Keratinocyte (primary cell): ENCODE measurements around the gene OR52A1. TPM values are rescaled to one million over a fixed set of nuclear protein-coding genes. Genes with fewer than 3 reads are reported as not detected.
"Not testable (repeated sequence)": the region's sequence is repeated elsewhere in the genome, so short reads cannot be mapped to it uniquely, and the experiment has no call there.

Experiments
- DNase-seq: peaks from one replicate; pipeline ENCODE4 v3.0.0-alpha.2; 2011; ENCODE audit warnings: low read depth, missing footprints, low spot score
- FAIRE-seq: peaks from 2 replicates; lab custom pipeline; 2011; peaks lifted over from hg19 to GRCh38; lab: Jason Lieb, UNC
- H2AFZ ChIP-seq: 2 replicates; pipeline ENCODE4 v1.6.0; 2012; ENCODE audit warnings: low read length, control low read depth, inconsistent platforms; ENCODE audit not compliant: control insufficient read depth
- H3K27ac ChIP-seq: 2 replicates; pipeline ENCODE4 v1.5.1; 2011; ENCODE audit warnings: low read length; ENCODE audit not compliant: control insufficient read depth, insufficient read depth
- H3K27me3 ChIP-seq: 3 replicates; pipeline ENCODE4 v1.6.0; 2011; ENCODE audit warnings: low read length; ENCODE audit not compliant: control insufficient read depth, insufficient read depth; ENCODE audit errors: extremely low read depth
- H3K36me3 ChIP-seq, 2 experiments: 2 replicates in 1 of 2; 3 replicates in 1 of 2; pipeline ENCODE4 v1.5.1; 2011; ENCODE audit warnings: low read length in 2 of 2, mild to moderate bottlenecking in 1 of 2; ENCODE audit not compliant: control insufficient read depth in 2 of 2, insufficient read depth in 2 of 2; ENCODE audit errors: extremely low read depth in 1 of 2
- H3K4me1 ChIP-seq: 3 replicates; pipeline ENCODE4 v1.5.1; 2011; ENCODE audit warnings: low read length; ENCODE audit not compliant: control insufficient read depth, insufficient read depth; ENCODE audit errors: extremely low read depth
- H3K4me2 ChIP-seq: 3 replicates; pipeline ENCODE4 v1.6.0; 2011; ENCODE audit warnings: low read depth, low read length; ENCODE audit not compliant: control insufficient read depth, insufficient read depth; ENCODE audit errors: extremely low read depth
- H3K4me3 ChIP-seq, 3 experiments: fragments of 200-600 bp in 1 of 3; sonication (generic) in 1 of 3; 2 replicates in 2 of 3; 3 replicates in 1 of 3; pipeline ENCODE4 v1.5.1; 2011 to 2016; ENCODE audit warnings: low read length in 3 of 3, mild to moderate bottlenecking in 3 of 3, control low read depth in 2 of 3, inconsistent platforms in 1 of 3, low read depth in 1 of 3, mixed read lengths in 1 of 3, mixed run types in 1 of 3, moderate library complexity in 1 of 3; ENCODE audit not compliant: control insufficient read depth in 2 of 3, insufficient read depth in 2 of 3; ENCODE audit errors: extremely low read depth in 1 of 3
- H3K79me2 ChIP-seq: 2 replicates; pipeline ENCODE4 v1.6.0; 2012; ENCODE audit warnings: low read length; ENCODE audit not compliant: control insufficient read depth, insufficient read depth
- H3K9ac ChIP-seq: 3 replicates; pipeline ENCODE4 v1.6.0; 2011; ENCODE audit warnings: low read length; ENCODE audit not compliant: control insufficient read depth, insufficient read depth; ENCODE audit errors: extremely low read depth
- H3K9me1 ChIP-seq: 3 replicates; pipeline ENCODE4 v1.6.0; 2011; ENCODE audit warnings: low read length; ENCODE audit not compliant: control insufficient read depth, insufficient read depth; ENCODE audit errors: extremely low read depth
- H3K9me3 ChIP-seq: 2 replicates; pipeline ENCODE4 v1.5.1; 2012; ENCODE audit warnings: low read depth, low read length; ENCODE audit not compliant: control insufficient read depth
- H4K20me1 ChIP-seq: 3 replicates; pipeline ENCODE4 v1.6.0; 2011; ENCODE audit warnings: low read length; ENCODE audit not compliant: control insufficient read depth, insufficient read depth; ENCODE audit errors: extremely low read depth
- EZH2 ChIP-seq: IDR thresholded peaks from one replicate; pipeline ENCODE4 v1.6.1; 2012; ENCODE audit warnings: inconsistent platforms, mild to moderate bottlenecking, low read length, moderate library complexity
- dilution Hi-C: fragments of 300-500 bp; cut with MboI; formaldehyde crosslinking; loops from one replicate; pipeline ENCODE4 v1.7.0; 2020; ENCODE audit warnings: low sequenced_read_pairs; ENCODE audit not compliant: extremely low pct_ligation_motif_present
- polyA plus RNA-seq, 5 experiments: library from polyadenylated mRNA; depleted of rRNA in 3 of 5; stranded (reverse) in 3 of 5; stranded (forward) in 1 of 5; unstranded in 1 of 5; fragments of >200 nt; gene quantifications; 1 replicate in 1 of 5; 2 replicates in 3 of 5; 3 replicates in 1 of 5; pipeline versions ENCODE4 v1.2.1 to v1.2.3, GENCODE V29; 2011 to 2012; ENCODE audit warnings: missing spikeins in 2 of 5, low read depth in 1 of 5, low replicate concordance in 1 of 5
- TF ChIP-seq, protein P1 (sequence below), 3 experiments: IDR thresholded peaks in 1 of 3; conservative IDR thresholded peaks in 1 of 3; optimal IDR thresholded peaks in 1 of 3; 2 replicates in 2 of 3; 3 replicates in 1 of 3; pipeline versions ENCODE3 to v1.5.1; 2011; ENCODE audit warnings: low read length in 3 of 3, mild to moderate bottlenecking in 3 of 3, moderate library complexity in 2 of 3, control low read depth in 1 of 3, inconsistent platforms in 1 of 3; ENCODE audit not compliant: insufficient read depth in 2 of 3; ENCODE audit errors: extremely low read depth in 1 of 3

The OR52A1 gene
- polyA plus RNA-seq, 1 donor (not counting 4 experiments of a cell fraction or from before 2014, with no cell fraction given), result not detected

GRCh38 chr11:5153574-5154431 is 754 bp downstream of the OR52A1 start:
- H3K79me2 ChIP-seq, result no peaks in the 10 kb centered on the region
- H3K4me2 ChIP-seq, result no peak overlapping the region
- no peak for DNase-seq
- no peaks in the 10 kb centered on the region for H3K27me3 ChIP-seq
- H3K36me3 ChIP-seq, result no peaks in the 10 kb centered on the region
- H3K9ac ChIP-seq, result no peak overlapping the region
- no peak overlapping the region for H3K27ac ChIP-seq
- H4K20me1 ChIP-seq, result no peaks in the 10 kb centered on the region
- H3K9me3 ChIP-seq, result no peaks in the 10 kb centered on the region
- H2AFZ ChIP-seq, result no peak overlapping the region
- no peaks in the 10 kb centered on the region for H3K4me1 ChIP-seq
- dilution Hi-C loops, result no loop called here
- H3K4me3 ChIP-seq, result no peak overlapping the region
- no peaks in the 10 kb centered on the region for H3K9me1 ChIP-seq
- TF ChIP-seq EZH2, result no peak
- TF ChIP-seq, protein P1, sequence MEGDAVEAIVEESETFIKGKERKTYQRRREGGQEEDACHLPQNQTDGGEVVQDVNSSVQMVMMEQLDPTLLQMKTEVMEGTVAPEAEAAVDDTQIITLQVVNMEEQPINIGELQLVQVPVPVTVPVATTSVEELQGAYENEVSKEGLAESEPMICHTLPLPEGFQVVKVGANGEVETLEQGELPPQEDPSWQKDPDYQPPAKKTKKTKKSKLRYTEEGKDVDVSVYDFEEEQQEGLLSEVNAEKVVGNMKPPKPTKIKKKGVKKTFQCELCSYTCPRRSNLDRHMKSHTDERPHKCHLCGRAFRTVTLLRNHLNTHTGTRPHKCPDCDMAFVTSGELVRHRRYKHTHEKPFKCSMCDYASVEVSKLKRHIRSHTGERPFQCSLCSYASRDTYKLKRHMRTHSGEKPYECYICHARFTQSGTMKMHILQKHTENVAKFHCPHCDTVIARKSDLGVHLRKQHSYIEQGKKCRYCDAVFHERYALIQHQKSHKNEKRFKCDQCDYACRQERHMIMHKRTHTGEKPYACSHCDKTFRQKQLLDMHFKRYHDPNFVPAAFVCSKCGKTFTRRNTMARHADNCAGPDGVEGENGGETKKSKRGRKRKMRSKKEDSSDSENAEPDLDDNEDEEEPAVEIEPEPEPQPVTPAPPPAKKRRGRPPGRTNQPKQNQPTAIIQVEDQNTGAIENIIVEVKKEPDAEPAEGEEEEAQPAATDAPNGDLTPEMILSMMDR (optimal IDR thresholded peaks at IDR 0.05 in 1 of 3, IDR thresholded peaks at IDR 0.05 in 1 of 3, conservative IDR thresholded peaks at IDR 0.05 in 1 of 3; ENCODE audit: extremely low read depth in 1 of 3, insufficient read depth in 2 of 3, low read length in 3 of 3), result no peak
- FAIRE-seq, result no peak

DNA sequence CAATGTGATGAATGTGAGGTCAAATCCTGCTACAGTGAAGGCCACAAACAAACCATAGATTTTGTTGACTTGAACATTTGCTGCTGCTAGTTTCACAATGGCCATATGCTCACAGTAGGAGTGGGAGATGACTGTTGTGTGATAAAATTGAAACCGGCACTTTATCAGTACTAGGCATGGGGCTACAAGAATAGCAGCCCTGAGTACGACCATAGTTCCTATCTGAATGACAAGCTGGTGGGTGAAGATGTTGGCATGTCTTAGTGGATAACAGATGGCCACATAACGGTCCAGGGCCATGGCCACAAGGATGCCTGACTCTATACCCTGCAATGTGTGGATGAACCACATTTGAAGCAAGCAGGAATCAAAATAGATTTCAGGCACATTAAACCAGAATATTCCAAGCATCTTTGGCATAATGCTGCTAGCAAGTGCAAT is 2.8 kb downstream of the OR52A1 start:
- FAIRE-seq (no peak), DNase-seq (no peak)
- dilution Hi-C loops, result no loop called here
- no peaks in the 10 kb centered on the region for H3K36me3 ChIP-seq
- no peaks in the 10 kb centered on the region for H3K9me3 ChIP-seq
- no peak overlapping the region for H3K27ac ChIP-seq
- H3K79me2 ChIP-seq, result no peaks in the 10 kb centered on the region
- no peaks in the 10 kb centered on the region for H4K20me1 ChIP-seq
- no peaks in the 10 kb centered on the region for H3K27me3 ChIP-seq
- TF ChIP-seq, protein P1 (optimal IDR thresholded peaks at IDR 0.05 in 1 of 3, IDR thresholded peaks at IDR 0.05 in 1 of 3, conservative IDR thresholded peaks at IDR 0.05 in 1 of 3; ENCODE audit: extremely low read depth in 1 of 3, insufficient read depth in 2 of 3, low read length in 3 of 3), result no peak
- TF ChIP-seq EZH2, result no peak
- no peak overlapping the region for H3K4me3 ChIP-seq
- H3K9ac ChIP-seq, result no peak overlapping the region
- no peaks in the 10 kb centered on the region for H3K4me1 ChIP-seq
- H3K4me2 ChIP-seq, result no peak overlapping the region
- no peak overlapping the region for H2AFZ ChIP-seq
- H3K9me1 ChIP-seq, result no peaks in the 10 kb centered on the region

- FAIRE-seq, H3K79me2 ChIP-seq, H3K4me3 ChIP-seq, DNase-seq, H4K20me1 ChIP-seq, H3K36me3 ChIP-seq, H2AFZ ChIP-seq, dilution Hi-C loops, H3K4me2 ChIP-seq, H3K4me1 ChIP-seq, H3K9me3 ChIP-seq, H3K27ac ChIP-seq, H3K9me1 ChIP-seq, H3K27me3 ChIP-seq, H3K9ac ChIP-seq: not testable (repeated sequence)
These were observed 10.4 kb downstream of the OR52A1 start for GRCh38 chr11:5144206-5144605.
